ENCODE data around the gene SFRP5. TPM values are rescaled to one million over a fixed set of nuclear protein-coding genes. Genes with fewer than 3 reads are reported as not detected.

Gene SFRP5
- total and polyA plus RNA-seq, 2 of the 13 experiments (the other 11 are each of a cell fraction or from before 2014, with no cell fraction given): 0.32 to 1.7 TPM

GRCh38 chr10:97812696-97813095 lies 40.9 kb upstream of the SFRP5 start:
- intact Hi-C loops (cut with micrococcal nuclease; ENCODE audit: unreplicated experiment): no loop called here
- DNase-seq (ENCODE audit: low spot score) (peak; percentile 16), ATAC-seq (peak; percentile 69), FAIRE-seq (no peak)
- WGBS (ENCODE audit: low lambda C conversion rate): under 1% methylated on average over 8 of the region's 8 CpGs
- Histone ChIP-seq H3K36me3 (replicated peaks in 1 of 2; ENCODE audit: control insufficient read depth in 1 of 2, insufficient read depth in 2 of 2, low read length in 2 of 2) (no peaks in the 10 kb centered on the region), H3K79me2 (ENCODE audit: insufficient read depth, low read length) (no peaks in the 10 kb centered on the region), H4K20me1 (ENCODE audit: insufficient read depth, low read length) (no peaks in the 10 kb centered on the region), H3K9me3 (ENCODE audit: low read length) (no peaks in the 10 kb centered on the region), H3K4me1 (ENCODE audit: insufficient read depth, low read length) (peaks cover 13% of the 10 kb centered on the region), H3K27ac (ENCODE audit: extremely low read length, insufficient read depth, low read length) (no peak overlapping the region), H3K4me2 (ENCODE audit: low read depth, low read length) (peak overlapping the region; percentile 33; the same call in 1 of the 2 replicates), H3K9ac (ENCODE audit: insufficient read depth, low read depth, low read length) (no peak overlapping the region), H3K4me3 (replicated peaks in 1 of 3; ENCODE audit: insufficient read depth in 1 of 3, low read depth in 2 of 3, low read length in 3 of 3) (no peak overlapping the region), H3K27me3 (ENCODE audit: control insufficient read depth in 1 of 2, insufficient read depth in 2 of 2, low read length in 2 of 2) (peaks cover 4 to 19% of the 10 kb centered on the region in 2 experiments), H2AFZ (ENCODE audit: low read length) (no peak overlapping the region)
- BruUV-seq (replicated peaks): no TSS peak
- in situ Hi-C loops (cut with HindIII; ENCODE audit: extremely low pct_ligation_motif_present, low pct_unique_long_range_greater_than_20kb): no loop called here
- ChIA-PET POLR2A (no interaction called here), CTCF (ENCODE audit: low intra/inter-chr PET ratio, low total read pairs) (no interaction called here)
- TF ChIP-seq ZNF660 (CRISPR knock-in tag; IDR thresholded peaks at IDR 0.05; ENCODE audit: borderline replicate concordance, low read depth) (no peak), ZNF276 (CRISPR knock-in tag; IDR thresholded peaks at IDR 0.05; ENCODE audit: low read depth) (no peak), FOSL2 (CRISPR knock-in tag; IDR thresholded peaks at IDR 0.05) (peak; percentile 38), ZNF296 (CRISPR knock-in tag; conservative IDR thresholded peaks at IDR 0.05) (no peak), TSC22D2 (CRISPR knock-in tag; IDR thresholded peaks at IDR 0.05; ENCODE audit: borderline replicate concordance) (no peak), POLR2AphosphoS5 (IDR thresholded peaks at IDR 0.05; ENCODE audit: low read depth, low read length) (no peak), PLSCR1 (CRISPR knock-in tag; IDR thresholded peaks at IDR 0.05; ENCODE audit: borderline replicate concordance) (no peak), YEATS4 (CRISPR knock-in tag; IDR thresholded peaks at IDR 0.05; ENCODE audit: borderline replicate concordance) (no peak)
- TF ChIP-seq, protein P1, sequence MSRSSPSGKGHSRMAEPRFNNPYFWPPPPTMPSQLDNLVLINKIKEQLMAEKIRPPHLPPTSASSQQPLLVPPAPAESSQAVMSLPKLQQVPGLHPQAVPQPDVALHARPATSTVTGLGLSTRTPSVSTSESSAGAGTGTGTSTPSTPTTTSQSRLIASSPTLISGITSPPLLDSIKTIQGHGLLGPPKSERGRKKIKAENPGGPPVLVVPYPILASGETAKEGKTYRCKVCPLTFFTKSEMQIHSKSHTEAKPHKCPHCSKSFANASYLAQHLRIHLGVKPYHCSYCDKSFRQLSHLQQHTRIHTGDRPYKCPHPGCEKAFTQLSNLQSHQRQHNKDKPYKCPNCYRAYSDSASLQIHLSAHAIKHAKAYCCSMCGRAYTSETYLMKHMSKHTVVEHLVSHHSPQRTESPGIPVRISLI (CRISPR knock-in tag; IDR thresholded peaks at IDR 0.05; ENCODE audit: borderline replicate concordance): peak; percentile 77; the same call in 1 of the 2 replicates
- TF ChIP-seq, protein P2, sequence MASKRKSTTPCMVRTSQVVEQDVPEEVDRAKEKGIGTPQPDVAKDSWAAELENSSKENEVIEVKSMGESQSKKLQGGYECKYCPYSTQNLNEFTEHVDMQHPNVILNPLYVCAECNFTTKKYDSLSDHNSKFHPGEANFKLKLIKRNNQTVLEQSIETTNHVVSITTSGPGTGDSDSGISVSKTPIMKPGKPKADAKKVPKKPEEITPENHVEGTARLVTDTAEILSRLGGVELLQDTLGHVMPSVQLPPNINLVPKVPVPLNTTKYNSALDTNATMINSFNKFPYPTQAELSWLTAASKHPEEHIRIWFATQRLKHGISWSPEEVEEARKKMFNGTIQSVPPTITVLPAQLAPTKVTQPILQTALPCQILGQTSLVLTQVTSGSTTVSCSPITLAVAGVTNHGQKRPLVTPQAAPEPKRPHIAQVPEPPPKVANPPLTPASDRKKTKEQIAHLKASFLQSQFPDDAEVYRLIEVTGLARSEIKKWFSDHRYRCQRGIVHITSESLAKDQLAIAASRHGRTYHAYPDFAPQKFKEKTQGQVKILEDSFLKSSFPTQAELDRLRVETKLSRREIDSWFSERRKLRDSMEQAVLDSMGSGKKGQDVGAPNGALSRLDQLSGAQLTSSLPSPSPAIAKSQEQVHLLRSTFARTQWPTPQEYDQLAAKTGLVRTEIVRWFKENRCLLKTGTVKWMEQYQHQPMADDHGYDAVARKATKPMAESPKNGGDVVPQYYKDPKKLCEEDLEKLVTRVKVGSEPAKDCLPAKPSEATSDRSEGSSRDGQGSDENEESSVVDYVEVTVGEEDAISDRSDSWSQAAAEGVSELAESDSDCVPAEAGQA (IDR thresholded peaks at IDR 0.05; ENCODE audit: low read depth): no peak
- TF ChIP-seq, protein P2 (CRISPR knock-in tag; IDR thresholded peaks at IDR 0.05; ENCODE audit: borderline replicate concordance): no peak
- TF ChIP-seq, protein P3, sequence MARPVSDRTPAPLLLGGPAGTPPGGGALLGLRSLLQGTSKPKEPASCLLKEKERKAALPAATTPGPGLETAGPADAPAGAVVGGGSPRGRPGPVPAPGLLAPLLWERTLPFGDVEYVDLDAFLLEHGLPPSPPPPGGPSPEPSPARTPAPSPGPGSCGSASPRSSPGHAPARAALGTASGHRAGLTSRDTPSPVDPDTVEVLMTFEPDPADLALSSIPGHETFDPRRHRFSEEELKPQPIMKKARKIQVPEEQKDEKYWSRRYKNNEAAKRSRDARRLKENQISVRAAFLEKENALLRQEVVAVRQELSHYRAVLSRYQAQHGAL (CRISPR knock-in tag; IDR thresholded peaks at IDR 0.05; ENCODE audit: not compliant biosample characterization): no peak
